ENCODE data around the gene HSD17B11.
"Not testable (repeated sequence)": the region's sequence is repeated elsewhere in the genome, so short reads cannot be mapped to it uniquely, and the experiment has no call there.

The HSD17B11 gene

GRCh38 chr4:87305562-87305961, 85.4 kb downstream of the HSD17B11 start:
- no peak for DNase-seq (ENCODE audit: low read depth)

- DNase-seq (ENCODE audit: low read depth): no peak
These were observed 86.1 kb downstream of the HSD17B11 start for GRCh38 chr4:87304745-87305432.

GRCh38 chr4:87299898-87300297, 91.1 kb downstream of the HSD17B11 start:
- DNase-seq (ENCODE audit: low read depth): no peak

- no peak for DNase-seq (ENCODE audit: low read depth)
These were observed 92.6 kb downstream of the HSD17B11 start for GRCh38 chr4:87298362-87298761.

- not testable (repeated sequence) for DNase-seq (ENCODE audit: low read depth)
These were observed 96.1 kb downstream of the HSD17B11 start for GRCh38 chr4:87294911-87295310.

GRCh38 chr4:87293889-87294288, 97.1 kb downstream of the HSD17B11 start:
- DNase-seq (ENCODE audit: low read depth): not testable (repeated sequence)

GRCh38 chr4:87286970-87287369, 104.0 kb downstream of the HSD17B11 start:
- no peak for DNase-seq (ENCODE audit: low read depth)
